MG63 (cell line): ENCODE results near the gene OGFOD3. TPM values are rescaled to one million over a fixed set of nuclear protein-coding genes. Genes with fewer than 3 reads are reported as not detected.
"Not testable (repeated sequence)": the region's sequence is repeated elsewhere in the genome, so short reads cannot be mapped to it uniquely, and the experiment has no call there.

Experiments used
- DNase-seq: peaks from one replicate; pipeline ENCODE4 v3.0.0-alpha.2; 2020
- H3K27me3 ChIP-seq: fragments of 250-450 bp; sonication (Bioruptor Pico); 2 replicates; pipeline ENCODE4 v1.5.1; 2020; ENCODE audit warnings: mild to moderate bottlenecking, moderate library complexity
- H3K36me3 ChIP-seq: fragments of 250-450 bp; sonication (Bioruptor Pico); 2 replicates; pipeline ENCODE4 v1.5.1; 2020; ENCODE audit warnings: mild to moderate bottlenecking, moderate library complexity
- H3K4me3 ChIP-seq: fragments of 250-450 bp; sonication (Bioruptor Pico); 2 replicates; pipeline ENCODE4 v1.5.1; 2020; ENCODE audit warnings: mild to moderate bottlenecking, moderate library complexity
- H3K9me3 ChIP-seq: fragments of 250-450 bp; sonication (Bioruptor Pico); 2 replicates; pipeline ENCODE4 v1.5.1; 2020; ENCODE audit warnings: mild to moderate bottlenecking, moderate library complexity
- total RNA-seq: library from RNA; depleted of rRNA; stranded (reverse); fragments of >200 nt; shearing (Covaris generic); gene quantifications from 2 replicates; pipeline ENCODE4 v1.2.3, GENCODE V29; 2014; ENCODE audit warnings: low replicate concordance

OGFOD3 gene
- total RNA-seq, 1 experiment from 2014 or later, result 33.7 TPM

GRCh38 chr17:82377294-82377693 lies 41.1 kb downstream of the OGFOD3 start:
- H3K27me3 ChIP-seq, H3K4me3 ChIP-seq, H3K36me3 ChIP-seq, H3K9me3 ChIP-seq, DNase-seq: not testable (repeated sequence)

- DNase-seq, result no peak
- Histone ChIP-seq H3K9me3 (no peaks in the 10 kb centered on the region), H3K36me3 (no peaks in the 10 kb centered on the region), H3K4me3 (no peak overlapping the region), H3K27me3 (peaks cover 2% of the 10 kb centered on the region; the same call in 1 of the 2 replicates)
These were observed 42.2 kb downstream of the OGFOD3 start for GRCh38 chr17:82376042-82376730.

GRCh38 chr17:82375359-82376041 lies 42.9 kb downstream of the OGFOD3 start:
- H3K36me3 ChIP-seq, result no peaks in the 10 kb centered on the region
- DNase-seq, result no peak
- no peaks in the 10 kb centered on the region for H3K9me3 ChIP-seq
- no peak overlapping the region for H3K4me3 ChIP-seq
- peaks cover 5% of the 10 kb centered on the region; the same call in 1 of the 2 replicates for H3K27me3 ChIP-seq

- DNase-seq, result no peak
- Histone ChIP-seq H3K9me3 (no peaks in the 10 kb centered on the region), H3K4me3 (no peak overlapping the region), H3K27me3 (peaks cover 5% of the 10 kb centered on the region; the same call in 1 of the 2 replicates), H3K36me3 (no peaks in the 10 kb centered on the region)
These were observed 43.6 kb downstream of the OGFOD3 start for GRCh38 chr17:82374626-82375331.

- peaks cover 5% of the 10 kb centered on the region; the same call in 1 of the 2 replicates for H3K27me3 ChIP-seq
- no peak overlapping the region for H3K4me3 ChIP-seq
- H3K9me3 ChIP-seq, result no peaks in the 10 kb centered on the region
- no peak for DNase-seq
- no peaks in the 10 kb centered on the region for H3K36me3 ChIP-seq
These were observed 44.4 kb downstream of the OGFOD3 start for GRCh38 chr17:82373731-82374625.

GRCh38 chr17:82373072-82373452 lies 45.3 kb downstream of the OGFOD3 start:
- DNase-seq, H3K27me3 ChIP-seq, H3K4me3 ChIP-seq, H3K9me3 ChIP-seq, H3K36me3 ChIP-seq: not testable (repeated sequence)

- Histone ChIP-seq H3K4me3 (no peak overlapping the region), H3K27me3 (peaks cover 5% of the 10 kb centered on the region; the same call in 1 of the 2 replicates), H3K36me3 (no peaks in the 10 kb centered on the region), H3K9me3 (no peaks in the 10 kb centered on the region)
- no peak for DNase-seq
These were observed 45.9 kb downstream of the OGFOD3 start for GRCh38 chr17:82372249-82373071.

- peak within 1 kb of the TSS; percentile 4; the same call in 1 of the 2 replicates for H3K4me3 ChIP-seq
- H3K9me3 ChIP-seq, result no peaks in the 10 kb centered on the region
- no peak for DNase-seq
These were observed 46.8 kb downstream of the OGFOD3 start, which contains the start of gene UTS2R for GRCh38 chr17:82371333-82372248. Gene UTS2R, plus strand, starts transcription at chr17:82371765. Its CDS starts 2,560 bp downstream, at chr17:82374325.

GRCh38 chr17:82370471-82371332 lies 47.7 kb downstream of the OGFOD3 start:
- DNase-seq, result no peak
- Histone ChIP-seq H3K4me3 (peak overlapping the region; percentile 4; the same call in 1 of the 2 replicates), H3K36me3 (no peaks in the 10 kb centered on the region), H3K27me3 (peaks cover 5% of the 10 kb centered on the region; the same call in 1 of the 2 replicates), H3K9me3 (no peaks in the 10 kb centered on the region)

More at GRCh38 chr17:82371333-82372248, 46.8 kb downstream of the OGFOD3 start, which contains the start of gene UTS2R:
- peaks cover 5% of the 10 kb centered on the region; the same call in 1 of the 2 replicates for H3K27me3 ChIP-seq
- no peaks in the 10 kb centered on the region for H3K36me3 ChIP-seq

GRCh38 chr17:82369211-82369610 lies 49.2 kb downstream of the OGFOD3 start:
- no peaks in the 10 kb centered on the region for H3K9me3 ChIP-seq
- H3K4me3 ChIP-seq, result no peak overlapping the region
- DNase-seq, result no peak
- H3K27me3 ChIP-seq, result peaks cover 5% of the 10 kb centered on the region; the same call in 1 of the 2 replicates
- H3K36me3 ChIP-seq, result no peaks in the 10 kb centered on the region

- peak overlapping the region; percentile 27 for H3K4me3 ChIP-seq
- H3K9me3 ChIP-seq, result no peaks in the 10 kb centered on the region
- peak; percentile 84 for DNase-seq
- peaks cover 5% of the 10 kb centered on the region; the same call in 1 of the 2 replicates for H3K27me3 ChIP-seq
- no peaks in the 10 kb centered on the region for H3K36me3 ChIP-seq
These were observed 50.5 kb downstream of the OGFOD3 start for GRCh38 chr17:82367724-82368524.

- no peak overlapping the region for H3K4me3 ChIP-seq
- no peaks in the 10 kb centered on the region for H3K9me3 ChIP-seq
- no peak for DNase-seq
- H3K27me3 ChIP-seq, result peaks cover 5% of the 10 kb centered on the region; the same call in 1 of the 2 replicates
- H3K36me3 ChIP-seq, result no peaks in the 10 kb centered on the region
These were observed 51.6 kb downstream of the OGFOD3 start for GRCh38 chr17:82366749-82367148.
